ENCODE data around the gene TMEM135. TPM values are rescaled to one million over a fixed set of nuclear protein-coding genes. Genes with fewer than 3 reads are reported as not detected.

The TMEM135 gene
- total and polyA plus RNA-seq, 2 donors (not counting 1 experiment from before 2014, with no cell fraction given): 2.7 to 19.5 TPM

DNA sequence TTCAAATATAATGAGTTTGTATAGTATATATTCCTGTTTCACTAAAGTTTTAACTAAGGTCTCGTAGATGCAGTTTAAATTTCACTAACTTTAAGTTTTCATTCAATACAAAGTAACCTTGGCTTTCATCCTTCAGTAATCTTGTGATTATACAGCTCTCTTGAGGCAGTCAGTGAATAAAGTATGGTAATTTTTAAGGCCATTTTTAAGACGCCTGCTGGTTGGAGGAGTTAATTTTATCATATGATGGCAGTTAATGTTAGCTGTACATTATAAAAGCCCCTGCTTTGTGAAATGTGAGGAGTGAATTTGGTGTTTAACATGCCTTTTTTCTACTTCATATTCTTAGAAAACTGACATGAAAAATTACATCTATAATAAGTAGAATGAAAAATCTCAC, 163.6 kb downstream of the TMEM135 start:
- H3K4me2 ChIP-seq (replicated peaks; ENCODE audit: low read depth, low read length, poor library complexity, severe bottlenecking): no peak overlapping the region
- Mint-ChIP-seq H3K27ac (no peak overlapping the region), H3K4me1 (peaks cover 12% of the 10 kb centered on the region), H3K4me3 (no peak overlapping the region), H3K27me3 (no peaks in the 10 kb centered on the region), H3K9me3 (ENCODE audit: insufficient read depth) (no peaks in the 10 kb centered on the region)
- H2AFZ ChIP-seq (ENCODE audit: insufficient read depth, low read depth, low read length, poor library complexity, severe bottlenecking): no peak overlapping the region
- H3K4me1 ChIP-seq (ENCODE audit: control insufficient read depth in 2 of 2, insufficient read depth in 2 of 2, low read length in 2 of 2): peaks cover 0 to 3% of the 10 kb centered on the region in 2 donors
- no peak overlapping the region for H3K9ac ChIP-seq (ENCODE audit: low read length)
- H3K4me3 ChIP-seq (ENCODE audit: control extremely low read depth in 1 of 5, extremely low read depth in 1 of 5, insufficient read depth in 1 of 5, low read depth in 2 of 5, low read length in 4 of 5): no peak overlapping the region
- CTCF ChIA-PET: no interaction called here
- TF ChIP-seq EZH2 (IDR thresholded peaks at IDR 0.05; ENCODE audit: borderline replicate concordance, insufficient read depth, low read depth, low read length, poor library complexity, severe bottlenecking): no peak
- TF ChIP-seq, protein P1, sequence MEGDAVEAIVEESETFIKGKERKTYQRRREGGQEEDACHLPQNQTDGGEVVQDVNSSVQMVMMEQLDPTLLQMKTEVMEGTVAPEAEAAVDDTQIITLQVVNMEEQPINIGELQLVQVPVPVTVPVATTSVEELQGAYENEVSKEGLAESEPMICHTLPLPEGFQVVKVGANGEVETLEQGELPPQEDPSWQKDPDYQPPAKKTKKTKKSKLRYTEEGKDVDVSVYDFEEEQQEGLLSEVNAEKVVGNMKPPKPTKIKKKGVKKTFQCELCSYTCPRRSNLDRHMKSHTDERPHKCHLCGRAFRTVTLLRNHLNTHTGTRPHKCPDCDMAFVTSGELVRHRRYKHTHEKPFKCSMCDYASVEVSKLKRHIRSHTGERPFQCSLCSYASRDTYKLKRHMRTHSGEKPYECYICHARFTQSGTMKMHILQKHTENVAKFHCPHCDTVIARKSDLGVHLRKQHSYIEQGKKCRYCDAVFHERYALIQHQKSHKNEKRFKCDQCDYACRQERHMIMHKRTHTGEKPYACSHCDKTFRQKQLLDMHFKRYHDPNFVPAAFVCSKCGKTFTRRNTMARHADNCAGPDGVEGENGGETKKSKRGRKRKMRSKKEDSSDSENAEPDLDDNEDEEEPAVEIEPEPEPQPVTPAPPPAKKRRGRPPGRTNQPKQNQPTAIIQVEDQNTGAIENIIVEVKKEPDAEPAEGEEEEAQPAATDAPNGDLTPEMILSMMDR (IDR thresholded peaks at IDR 0.05): no peak
- H3K9me3 ChIP-seq (ENCODE audit: control extremely low read depth in 1 of 3, control insufficient read depth in 2 of 3, insufficient read depth in 1 of 3, low read length in 2 of 3): no peaks in the 10 kb centered on the region
- H3K36me3 ChIP-seq (replicated peaks in 1 of 2; ENCODE audit: control extremely low read depth in 1 of 2, control insufficient read depth in 1 of 2, extremely low read depth in 1 of 2, insufficient read depth in 2 of 2, low read length in 1 of 2): no peaks in the 10 kb centered on the region
- ATAC-seq (ENCODE audit: low read depth): no peak
- H3K27ac ChIP-seq (ENCODE audit: low read length in 2 of 2): no peak overlapping the region
- no peak for DNase-seq
- POLR2A ChIA-PET: no interaction called here
- intact Hi-C loops (cut with micrococcal nuclease): no loop called here
- H3K27me3 ChIP-seq (replicated peaks in 1 of 4; ENCODE audit: control extremely low read depth in 1 of 4, control insufficient read depth in 3 of 4, insufficient read depth in 4 of 4, low read length in 3 of 4): no peaks in the 10 kb centered on the region
- no peaks in the 10 kb centered on the region for H3K79me2 ChIP-seq (ENCODE audit: control insufficient read depth, insufficient read depth, low read length)
- no peaks in the 10 kb centered on the region for H4K20me1 ChIP-seq (ENCODE audit: control insufficient read depth, insufficient read depth, low read length, poor library complexity, severe bottlenecking)
- 80% methylated on average over 1 of the region's 2 CpGs for WGBS (ENCODE audit: insufficient coverage)

DNA sequence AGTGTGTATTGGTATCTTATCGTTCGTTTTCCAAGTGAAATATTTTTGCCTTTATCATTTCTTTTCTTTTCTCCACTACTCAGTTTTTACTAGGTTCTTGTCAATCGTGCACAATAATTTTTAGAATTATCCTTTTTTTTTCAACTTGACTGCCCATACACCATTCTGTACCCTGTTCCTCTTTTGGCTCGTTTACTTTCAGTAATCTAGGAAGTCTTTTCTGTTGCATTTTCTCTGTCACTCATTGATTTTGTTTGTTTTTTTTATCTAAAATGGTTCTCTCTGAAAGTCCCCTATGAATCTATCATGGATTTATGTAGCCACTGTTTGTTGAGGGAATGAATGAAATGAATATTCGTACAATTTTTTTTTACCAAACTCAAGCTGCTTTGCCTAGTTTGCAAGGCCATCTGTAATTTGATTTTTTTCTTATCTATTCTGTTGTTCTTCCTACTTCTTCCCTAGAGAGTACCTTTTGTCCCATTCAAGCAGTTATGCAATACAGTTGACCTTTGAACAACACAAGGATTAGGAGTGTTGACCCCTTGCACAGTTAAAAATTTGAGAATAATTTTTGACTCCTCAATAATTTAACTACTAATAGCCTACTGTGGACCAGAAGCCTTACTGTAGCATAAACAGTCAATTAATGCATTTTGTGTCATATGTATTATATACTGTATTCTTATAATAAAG, 166.3 kb downstream of the TMEM135 start:
- no peak overlapping the region for H3K4me3 ChIP-seq (ENCODE audit: control extremely low read depth in 1 of 5, extremely low read depth in 1 of 5, insufficient read depth in 1 of 5, low read depth in 2 of 5, low read length in 4 of 5)
- ATAC-seq (ENCODE audit: low read depth): no peak
- Mint-ChIP-seq H3K9me3 (ENCODE audit: insufficient read depth) (peaks cover 2% of the 10 kb centered on the region), H3K4me3 (no peak overlapping the region), H3K27ac (no peak overlapping the region), H3K4me1 (peaks cover 10% of the 10 kb centered on the region), H3K27me3 (no peaks in the 10 kb centered on the region)
- no peak for DNase-seq
- H4K20me1 ChIP-seq (ENCODE audit: control insufficient read depth, insufficient read depth, low read length, poor library complexity, severe bottlenecking): no peaks in the 10 kb centered on the region
- H3K36me3 ChIP-seq (replicated peaks in 1 of 2; ENCODE audit: control extremely low read depth in 1 of 2, control insufficient read depth in 1 of 2, extremely low read depth in 1 of 2, insufficient read depth in 2 of 2, low read length in 1 of 2): no peaks in the 10 kb centered on the region
- no peaks in the 10 kb centered on the region for H3K79me2 ChIP-seq (ENCODE audit: control insufficient read depth, insufficient read depth, low read length)
- no CpG with 5 or more reads among the region's 5 CpGs for WGBS (ENCODE audit: insufficient coverage)
- H3K4me1 ChIP-seq (ENCODE audit: control insufficient read depth in 2 of 2, insufficient read depth in 2 of 2, low read length in 2 of 2): peaks cover 0 to 3% of the 10 kb centered on the region in 2 donors
- peaks cover 0 to 1% (median 0%) of the 10 kb centered on the region in 3 donors for H3K9me3 ChIP-seq (ENCODE audit: control extremely low read depth in 1 of 3, control insufficient read depth in 2 of 3, insufficient read depth in 1 of 3, low read length in 2 of 3)
- no peak overlapping the region for H3K9ac ChIP-seq (ENCODE audit: low read length)
- no peaks in the 10 kb centered on the region for H3K27me3 ChIP-seq (replicated peaks in 1 of 4; ENCODE audit: control extremely low read depth in 1 of 4, control insufficient read depth in 3 of 4, insufficient read depth in 4 of 4, low read length in 3 of 4)
- no peak overlapping the region for H3K27ac ChIP-seq (ENCODE audit: low read length in 2 of 2)
- TF ChIP-seq, protein P1 (IDR thresholded peaks at IDR 0.05): no peak
- no peak for TF ChIP-seq EZH2 (IDR thresholded peaks at IDR 0.05; ENCODE audit: borderline replicate concordance, insufficient read depth, low read depth, low read length, poor library complexity, severe bottlenecking)
- ChIA-PET POLR2A (no interaction called here), CTCF (no interaction called here)
- H3K4me2 ChIP-seq (replicated peaks; ENCODE audit: low read depth, low read length, poor library complexity, severe bottlenecking): no peak overlapping the region
- H2AFZ ChIP-seq (ENCODE audit: insufficient read depth, low read depth, low read length, poor library complexity, severe bottlenecking): no peak overlapping the region
- intact Hi-C loops (cut with micrococcal nuclease): no loop called here
